ENCODE data around the gene HNRNPA3.
"Not testable (repeated sequence)": the region's sequence is repeated elsewhere in the genome, so short reads cannot be mapped to it uniquely, and the experiment has no call there.

The HNRNPA3 gene

DNA sequence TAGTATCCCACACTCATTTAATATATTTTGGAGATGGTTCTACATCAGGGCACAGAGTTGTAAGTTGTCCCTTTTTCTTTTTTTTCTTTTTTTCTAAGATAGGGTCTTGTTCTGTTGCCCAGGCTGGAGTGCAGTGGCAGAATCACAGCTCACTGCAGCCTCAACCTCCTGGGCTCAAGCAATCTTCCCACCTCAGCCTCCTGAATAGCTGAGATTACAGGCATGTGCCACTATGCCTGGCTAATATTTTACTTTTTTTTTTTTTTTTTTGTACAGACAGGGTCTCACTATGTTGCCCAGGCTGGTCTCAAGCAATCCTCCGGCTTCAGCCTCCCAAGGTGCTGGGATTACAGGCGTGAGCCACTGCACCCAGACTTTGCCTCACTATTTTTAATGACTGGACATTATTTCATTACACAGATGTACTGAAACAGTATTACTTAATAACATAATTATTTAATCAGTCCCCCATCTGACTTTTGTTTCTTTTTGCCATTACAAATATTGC is 34.0 kb downstream of the HNRNPA3 start:
- H3K9me3 ChIP-seq (ENCODE audit: control insufficient read depth, low read length); H3K27ac ChIP-seq (ENCODE audit: low read depth, low read length, severe bottlenecking); H3K4me3 ChIP-seq (ENCODE audit: extremely low read depth, insufficient read depth, low read length, poor library complexity, severe bottlenecking): not testable (repeated sequence)
- peaks cover 30% of the 10 kb centered on the region for H3K4me1 ChIP-seq (ENCODE audit: control insufficient read depth, insufficient read depth, low read length, poor library complexity, severe bottlenecking)
- H3K36me3 ChIP-seq (ENCODE audit: control insufficient read depth, insufficient read depth, low read length), result peaks cover 28% of the 10 kb centered on the region
- 100% methylated on average over 1 of the region's 2 CpGs; no CpG with 5 or more reads in 1 of the 2 experiments for WGBS, 2 experiments (ENCODE audit: insufficient coverage in 2 of 2)

DNA sequence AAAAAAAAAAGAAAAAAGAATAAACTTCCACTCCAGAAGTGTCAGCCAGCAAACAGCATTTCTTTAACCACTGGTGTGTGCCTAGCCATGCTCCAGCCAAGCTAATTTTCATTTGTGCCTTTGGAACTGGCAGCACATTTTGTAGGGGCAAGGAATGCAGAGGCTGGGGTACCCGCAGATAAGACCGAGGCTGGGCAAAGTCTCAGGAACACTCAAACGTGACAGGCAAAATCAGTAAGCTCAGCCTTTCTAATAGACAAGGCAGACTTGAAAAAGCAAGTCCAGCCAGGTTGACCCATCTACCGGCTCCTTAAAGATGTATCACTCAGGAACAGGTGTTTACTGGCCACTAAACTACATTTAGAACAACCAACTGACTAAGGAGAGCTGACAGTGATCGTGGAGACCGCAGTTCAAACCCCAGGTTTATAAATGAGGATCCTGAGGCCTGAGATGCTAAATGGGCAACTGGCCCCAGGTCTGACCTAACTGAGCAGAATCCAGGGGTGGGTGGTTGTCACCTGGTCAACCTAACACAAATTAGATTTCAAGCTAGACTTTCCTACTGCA is 35.2 kb downstream of the HNRNPA3 start:
- no peak overlapping the region for H3K27ac ChIP-seq (ENCODE audit: low read depth, low read length, severe bottlenecking)
- WGBS, 2 experiments (ENCODE audit: insufficient coverage in 2 of 2), result 94 to 96% methylated on average over 4 to 6 of the region's 6 CpGs
- peaks cover 22% of the 10 kb centered on the region for H3K4me1 ChIP-seq (ENCODE audit: control insufficient read depth, insufficient read depth, low read length, poor library complexity, severe bottlenecking)
- H3K4me3 ChIP-seq (ENCODE audit: extremely low read depth, insufficient read depth, low read length, poor library complexity, severe bottlenecking), result no peak overlapping the region
- no peaks in the 10 kb centered on the region for H3K9me3 ChIP-seq (ENCODE audit: control insufficient read depth, low read length)
- peaks cover 38% of the 10 kb centered on the region for H3K36me3 ChIP-seq (ENCODE audit: control insufficient read depth, insufficient read depth, low read length)

DNA sequence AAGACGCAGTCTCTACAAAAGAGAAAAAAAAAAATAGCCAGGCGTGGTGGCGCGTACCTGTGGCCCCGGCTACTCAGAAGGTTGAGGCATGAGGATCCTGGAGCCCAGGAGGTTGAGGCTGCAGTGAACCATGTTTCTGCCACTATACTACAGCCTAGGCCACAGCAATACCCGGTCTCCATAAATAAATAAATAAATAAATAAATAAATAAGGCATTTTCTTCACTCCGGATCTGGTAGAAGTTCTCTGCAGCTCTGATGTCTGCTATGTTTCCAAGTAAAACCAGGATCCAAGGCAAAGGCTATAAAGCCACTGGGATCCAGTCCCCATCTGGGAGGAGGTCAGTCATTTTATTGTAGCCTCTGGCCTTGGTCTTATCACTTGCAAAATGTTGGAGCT is 36.4 kb downstream of the HNRNPA3 start:
- WGBS, 2 experiments (ENCODE audit: insufficient coverage in 2 of 2), result no CpG with 5 or more reads among the region's 7 CpGs
- Histone ChIP-seq H3K4me3 (ENCODE audit: extremely low read depth, insufficient read depth, low read length, poor library complexity, severe bottlenecking) (no peak overlapping the region), H3K9me3 (ENCODE audit: control insufficient read depth, low read length) (no peaks in the 10 kb centered on the region), H3K36me3 (ENCODE audit: control insufficient read depth, insufficient read depth, low read length) (peaks cover 36% of the 10 kb centered on the region), H3K27ac (ENCODE audit: low read depth, low read length, severe bottlenecking) (no peak overlapping the region), H3K4me1 (ENCODE audit: control insufficient read depth, insufficient read depth, low read length, poor library complexity, severe bottlenecking) (peaks cover 15% of the 10 kb centered on the region)

DNA sequence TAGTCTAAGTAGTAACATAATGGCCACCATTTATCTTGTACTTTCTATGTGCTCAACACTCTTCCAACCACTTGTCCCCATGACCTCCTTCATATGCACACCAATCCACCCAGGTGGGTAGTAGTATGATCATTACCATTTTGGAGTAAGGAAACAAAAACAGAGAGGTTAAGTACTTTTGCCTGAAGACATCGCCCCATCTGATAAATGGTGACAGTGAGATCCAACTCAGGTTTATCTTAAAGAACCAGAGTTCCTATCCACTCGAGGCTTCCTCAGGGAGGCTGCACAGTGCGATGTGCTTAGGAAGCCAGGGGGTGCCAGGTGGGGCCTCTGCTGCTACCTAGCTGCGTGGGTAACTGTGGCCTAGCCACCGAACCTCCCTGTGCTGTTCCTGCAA is 37.9 kb downstream of the HNRNPA3 start:
- H3K27ac ChIP-seq (ENCODE audit: low read depth, low read length, severe bottlenecking), result no peak overlapping the region
- WGBS, 2 experiments (ENCODE audit: insufficient coverage in 2 of 2), result 95 to 97% methylated on average over 5 of the region's 5 CpGs
- H3K36me3 ChIP-seq (ENCODE audit: control insufficient read depth, insufficient read depth, low read length), result peaks cover 43% of the 10 kb centered on the region
- H3K4me3 ChIP-seq (ENCODE audit: extremely low read depth, insufficient read depth, low read length, poor library complexity, severe bottlenecking), result no peak overlapping the region
- H3K9me3 ChIP-seq (ENCODE audit: control insufficient read depth, low read length), result no peaks in the 10 kb centered on the region
- peaks cover 21% of the 10 kb centered on the region for H3K4me1 ChIP-seq (ENCODE audit: control insufficient read depth, insufficient read depth, low read length, poor library complexity, severe bottlenecking)

DNA sequence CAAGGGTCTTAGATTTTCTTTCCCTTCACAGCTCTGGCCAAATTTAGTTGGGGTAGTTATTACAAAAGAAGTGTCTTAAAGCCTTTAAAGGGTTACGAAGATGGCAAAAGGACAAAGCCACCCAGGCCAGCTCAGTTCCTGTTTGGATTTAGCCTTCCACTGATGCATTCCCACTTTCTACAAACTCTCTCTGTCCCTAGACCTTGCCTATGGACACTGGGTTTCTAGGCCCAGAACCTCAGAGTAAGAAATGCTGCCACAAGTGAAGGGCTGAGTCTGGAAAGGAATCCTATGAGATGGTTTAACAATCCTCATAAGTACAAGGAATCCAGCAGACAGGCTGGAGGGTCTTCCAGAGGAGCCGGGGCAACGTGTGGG is 38.6 kb downstream of the HNRNPA3 start:
- H3K4me1 ChIP-seq (ENCODE audit: control insufficient read depth, insufficient read depth, low read length, poor library complexity, severe bottlenecking), result peaks cover 28% of the 10 kb centered on the region

DNA sequence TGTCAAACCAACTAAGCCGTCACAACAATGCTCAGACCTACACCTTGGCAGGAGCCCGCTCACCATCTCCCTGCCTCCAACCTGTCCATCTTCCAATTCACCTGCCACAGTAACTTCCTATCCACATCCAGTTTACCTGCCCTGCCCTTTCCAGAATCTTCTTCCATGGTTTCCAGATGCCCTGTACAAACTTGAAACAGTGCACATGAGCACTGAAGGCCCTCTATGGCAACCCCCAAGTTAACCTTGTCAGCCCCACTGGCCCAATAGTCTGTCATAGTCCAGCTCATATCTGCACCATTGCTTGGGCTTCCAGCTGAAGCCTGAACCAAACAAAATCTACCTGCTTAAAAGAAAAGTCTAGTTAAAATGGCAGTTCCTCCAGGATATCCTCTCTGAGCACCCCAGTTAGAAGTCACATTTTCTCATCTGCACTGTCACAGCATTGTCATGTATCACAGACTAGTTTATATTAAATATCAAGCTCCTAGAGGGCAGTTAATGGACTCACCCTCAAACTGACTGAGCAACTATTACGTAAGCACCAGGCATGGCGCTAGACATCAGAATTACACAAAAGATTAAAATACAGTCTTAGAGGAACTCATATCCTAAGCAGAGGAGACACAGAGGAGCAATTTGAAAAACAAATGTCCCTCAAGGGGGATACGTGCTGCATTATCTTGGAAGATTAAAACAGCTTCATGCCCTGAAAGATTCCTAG is 40.4 kb downstream of the HNRNPA3 start:
- Histone ChIP-seq H3K27ac (ENCODE audit: low read depth, low read length, severe bottlenecking) (no peak overlapping the region), H3K4me1 (ENCODE audit: control insufficient read depth, insufficient read depth, low read length, poor library complexity, severe bottlenecking) (peaks cover 31% of the 10 kb centered on the region), H3K36me3 (ENCODE audit: control insufficient read depth, insufficient read depth, low read length) (peaks cover 42% of the 10 kb centered on the region), H3K9me3 (ENCODE audit: control insufficient read depth, low read length) (peaks cover 3% of the 10 kb centered on the region), H3K4me3 (ENCODE audit: extremely low read depth, insufficient read depth, low read length, poor library complexity, severe bottlenecking) (no peak overlapping the region)
- WGBS, 2 experiments (ENCODE audit: insufficient coverage in 2 of 2), result 91 to 100% methylated on average over 2 to 3 of the region's 5 CpGs

More for the DNA sequence above, 38.6 kb downstream of the HNRNPA3 start:
- no peak overlapping the region for H3K27ac ChIP-seq (ENCODE audit: low read depth, low read length, severe bottlenecking)
- H3K36me3 ChIP-seq (ENCODE audit: control insufficient read depth, insufficient read depth, low read length), result peaks cover 43% of the 10 kb centered on the region
- H3K4me3 ChIP-seq (ENCODE audit: extremely low read depth, insufficient read depth, low read length, poor library complexity, severe bottlenecking), result no peak overlapping the region
- 100% methylated on average over 1 to 2 of the region's 3 CpGs for WGBS, 2 experiments (ENCODE audit: insufficient coverage in 2 of 2)
- H3K9me3 ChIP-seq (ENCODE audit: control insufficient read depth, low read length), result no peaks in the 10 kb centered on the region

DNA sequence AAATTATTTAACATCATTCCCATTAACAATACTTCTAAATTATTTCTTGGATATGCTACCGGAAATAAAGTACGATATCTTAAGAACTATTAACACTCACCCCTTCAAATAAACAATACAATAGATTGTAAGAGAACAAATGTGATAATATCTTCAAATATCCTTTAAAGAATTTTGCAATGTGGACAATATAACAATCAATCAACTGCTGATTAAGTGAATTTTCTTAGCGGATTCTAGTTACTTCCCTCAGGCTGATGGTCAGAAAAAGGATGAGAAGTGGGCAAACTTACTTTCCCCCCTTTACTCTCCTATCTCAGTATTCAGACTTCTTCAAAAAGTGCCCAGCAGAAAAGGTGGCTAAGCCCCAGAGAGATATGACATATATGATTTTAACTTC is 41.1 kb downstream of the HNRNPA3 start:
- H3K36me3 ChIP-seq (ENCODE audit: control insufficient read depth, insufficient read depth, low read length), result peaks cover 45% of the 10 kb centered on the region
- peaks cover 7% of the 10 kb centered on the region for H3K9me3 ChIP-seq (ENCODE audit: control insufficient read depth, low read length)
- peaks cover 30% of the 10 kb centered on the region for H3K4me1 ChIP-seq (ENCODE audit: control insufficient read depth, insufficient read depth, low read length, poor library complexity, severe bottlenecking)
- no CpG with 5 or more reads among the region's 3 CpGs for WGBS, 2 experiments (ENCODE audit: insufficient coverage in 2 of 2)
- H3K4me3 ChIP-seq (ENCODE audit: extremely low read depth, insufficient read depth, low read length, poor library complexity, severe bottlenecking), result no peak overlapping the region
- H3K27ac ChIP-seq (ENCODE audit: low read depth, low read length, severe bottlenecking), result no peak overlapping the region

DNA sequence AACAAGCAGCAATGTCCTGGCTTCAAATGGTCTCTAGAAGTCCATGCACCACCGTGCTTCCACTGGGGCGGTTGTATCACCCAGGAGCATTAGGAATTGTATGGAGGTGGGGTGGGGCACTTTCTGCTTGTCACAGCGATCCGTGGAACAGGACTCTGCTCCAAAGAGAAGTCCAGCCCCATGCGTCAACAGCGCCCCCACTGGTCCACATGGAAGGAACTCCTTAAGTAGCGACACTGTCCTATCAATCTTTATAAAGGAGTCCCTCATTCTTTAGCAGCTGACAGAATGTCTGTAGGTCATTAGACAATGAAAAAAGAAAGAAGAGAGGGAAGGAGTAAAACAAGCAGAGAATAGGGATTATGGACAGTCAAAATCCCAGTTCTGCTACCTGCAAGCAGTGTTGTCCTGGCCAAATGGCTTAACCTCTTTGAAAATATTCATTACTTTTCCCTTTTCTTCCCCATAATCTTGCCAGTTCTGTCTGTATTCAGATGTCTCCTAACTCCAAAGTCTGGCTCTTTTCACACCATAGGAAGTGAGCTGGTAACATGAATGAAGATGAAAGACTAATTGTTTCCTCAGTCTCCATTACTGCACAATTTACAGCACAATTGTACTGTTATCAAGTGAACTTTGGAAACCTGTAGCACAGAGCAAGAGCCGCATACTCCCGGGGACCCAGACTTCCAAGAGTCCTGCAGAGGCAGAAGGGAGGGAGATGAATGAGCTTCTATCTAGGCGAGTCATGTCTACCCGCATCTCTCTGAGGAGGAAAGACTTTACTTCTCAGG is 42.0 kb downstream of the HNRNPA3 start:
- WGBS, 2 experiments (ENCODE audit: insufficient coverage in 2 of 2), result 42 to 63% methylated on average over 2 to 7 of the region's 11 CpGs
- H3K4me1 ChIP-seq (ENCODE audit: control insufficient read depth, insufficient read depth, low read length, poor library complexity, severe bottlenecking), result peaks cover 30% of the 10 kb centered on the region
- H3K4me3 ChIP-seq (ENCODE audit: extremely low read depth, insufficient read depth, low read length, poor library complexity, severe bottlenecking), result no peak overlapping the region
- peaks cover 48% of the 10 kb centered on the region for H3K36me3 ChIP-seq (ENCODE audit: control insufficient read depth, insufficient read depth, low read length)
- H3K27ac ChIP-seq (ENCODE audit: low read depth, low read length, severe bottlenecking), result peak overlapping the region; percentile 18
- H3K9me3 ChIP-seq (ENCODE audit: control insufficient read depth, low read length), result peaks cover 7% of the 10 kb centered on the region

DNA sequence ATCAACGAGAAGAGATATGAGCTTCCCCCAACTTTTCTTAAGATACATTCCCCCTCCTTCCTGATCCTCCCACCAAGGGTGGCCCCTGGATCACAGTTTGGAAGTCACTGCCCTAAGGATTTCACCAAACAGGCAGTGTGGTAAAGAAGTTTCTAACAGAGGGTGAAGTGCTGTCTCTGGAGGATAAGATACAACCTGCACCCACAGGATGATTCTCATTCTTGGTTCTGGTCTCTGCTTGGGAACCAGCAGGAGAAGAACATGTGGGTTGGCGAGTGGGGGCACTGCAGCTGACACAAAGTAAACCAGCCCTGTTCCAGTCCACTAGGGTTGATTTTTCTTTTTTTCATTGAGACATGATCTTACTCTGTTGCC is 42.6 kb downstream of the HNRNPA3 start:
- H3K36me3 ChIP-seq (ENCODE audit: control insufficient read depth, insufficient read depth, low read length), result peaks cover 51% of the 10 kb centered on the region

DNA sequence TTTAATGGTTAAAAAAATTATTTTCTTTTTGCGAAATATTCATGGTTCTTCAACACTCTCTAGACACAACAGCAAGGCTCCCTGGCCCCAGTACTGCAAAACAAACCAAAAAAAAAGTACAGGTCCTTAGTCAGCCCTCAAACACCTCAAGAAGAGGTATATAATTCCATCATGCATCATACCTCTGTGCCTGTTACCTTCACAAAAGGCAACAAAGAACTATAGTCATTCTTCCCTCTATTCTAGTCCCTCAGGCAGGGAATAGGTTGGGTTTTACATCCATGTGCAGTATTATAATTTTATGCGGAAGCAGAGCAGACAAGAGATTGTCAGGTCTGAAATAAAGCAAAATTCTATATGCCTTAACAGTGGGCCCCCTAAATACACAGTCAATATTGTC is 43.4 kb downstream of the HNRNPA3 start:
- Histone ChIP-seq H3K27ac (ENCODE audit: low read depth, low read length, severe bottlenecking) (no peak overlapping the region), H3K4me1 (ENCODE audit: control insufficient read depth, insufficient read depth, low read length, poor library complexity, severe bottlenecking) (peaks cover 30% of the 10 kb centered on the region), H3K9me3 (ENCODE audit: control insufficient read depth, low read length) (peaks cover 7% of the 10 kb centered on the region), H3K36me3 (ENCODE audit: control insufficient read depth, insufficient read depth, low read length) (peaks cover 50% of the 10 kb centered on the region), H3K4me3 (ENCODE audit: extremely low read depth, insufficient read depth, low read length, poor library complexity, severe bottlenecking) (no peak overlapping the region)
- WGBS, 2 experiments (ENCODE audit: insufficient coverage in 2 of 2), result 100% methylated on average over 1 of the region's 2 CpGs; no CpG with 5 or more reads in 1 of the 2 experiments

More for the DNA sequence above, 42.6 kb downstream of the HNRNPA3 start:
- 86% methylated on average over 1 of the region's 2 CpGs; no CpG with 5 or more reads in 1 of the 2 experiments for WGBS, 2 experiments (ENCODE audit: insufficient coverage in 2 of 2)
- peaks cover 7% of the 10 kb centered on the region for H3K9me3 ChIP-seq (ENCODE audit: control insufficient read depth, low read length)
- peaks cover 30% of the 10 kb centered on the region for H3K4me1 ChIP-seq (ENCODE audit: control insufficient read depth, insufficient read depth, low read length, poor library complexity, severe bottlenecking)
- H3K27ac ChIP-seq (ENCODE audit: low read depth, low read length, severe bottlenecking), result peak overlapping the region; percentile 18
- no peak overlapping the region for H3K4me3 ChIP-seq (ENCODE audit: extremely low read depth, insufficient read depth, low read length, poor library complexity, severe bottlenecking)
